ENCODE measurements around the gene SDK1. TPM values are rescaled to one million over a fixed set of nuclear protein-coding genes. Genes with fewer than 3 reads are reported as not detected.

The SDK1 gene
- total RNA-seq, 4 donors from 2014 or later: 7.5 to 35.0 (median 10.2) TPM

DNA sequence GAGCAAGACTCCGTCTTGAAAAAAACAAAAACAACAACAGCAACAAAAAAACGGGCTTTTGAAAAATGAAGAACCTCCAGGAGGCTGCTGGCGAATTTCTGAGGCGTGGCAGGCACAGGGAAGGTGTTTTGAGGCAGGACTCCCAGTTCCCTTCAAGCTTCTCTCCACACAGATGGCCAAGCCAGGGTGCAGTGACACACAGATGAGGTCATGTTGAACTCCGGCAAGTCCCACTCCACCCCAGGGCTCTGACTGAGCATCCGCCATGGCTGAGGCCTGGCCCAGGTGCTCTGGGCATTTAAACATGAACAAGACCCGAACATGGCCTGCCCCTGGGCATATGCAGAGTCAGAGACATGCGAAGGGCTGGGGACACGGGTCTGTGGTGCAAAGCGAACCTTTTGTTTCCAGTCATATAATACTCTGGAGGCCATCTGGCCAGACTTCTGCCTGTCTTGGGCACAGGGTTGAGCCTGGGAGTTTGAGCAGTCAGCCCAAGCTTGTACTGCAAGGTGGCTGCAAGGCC lies 866.4 kb downstream of the SDK1 start:
- TF ChIP-seq, protein P1, sequence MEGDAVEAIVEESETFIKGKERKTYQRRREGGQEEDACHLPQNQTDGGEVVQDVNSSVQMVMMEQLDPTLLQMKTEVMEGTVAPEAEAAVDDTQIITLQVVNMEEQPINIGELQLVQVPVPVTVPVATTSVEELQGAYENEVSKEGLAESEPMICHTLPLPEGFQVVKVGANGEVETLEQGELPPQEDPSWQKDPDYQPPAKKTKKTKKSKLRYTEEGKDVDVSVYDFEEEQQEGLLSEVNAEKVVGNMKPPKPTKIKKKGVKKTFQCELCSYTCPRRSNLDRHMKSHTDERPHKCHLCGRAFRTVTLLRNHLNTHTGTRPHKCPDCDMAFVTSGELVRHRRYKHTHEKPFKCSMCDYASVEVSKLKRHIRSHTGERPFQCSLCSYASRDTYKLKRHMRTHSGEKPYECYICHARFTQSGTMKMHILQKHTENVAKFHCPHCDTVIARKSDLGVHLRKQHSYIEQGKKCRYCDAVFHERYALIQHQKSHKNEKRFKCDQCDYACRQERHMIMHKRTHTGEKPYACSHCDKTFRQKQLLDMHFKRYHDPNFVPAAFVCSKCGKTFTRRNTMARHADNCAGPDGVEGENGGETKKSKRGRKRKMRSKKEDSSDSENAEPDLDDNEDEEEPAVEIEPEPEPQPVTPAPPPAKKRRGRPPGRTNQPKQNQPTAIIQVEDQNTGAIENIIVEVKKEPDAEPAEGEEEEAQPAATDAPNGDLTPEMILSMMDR (IDR thresholded peaks at IDR 0.05; ENCODE audit: low read depth): no peak

DNA sequence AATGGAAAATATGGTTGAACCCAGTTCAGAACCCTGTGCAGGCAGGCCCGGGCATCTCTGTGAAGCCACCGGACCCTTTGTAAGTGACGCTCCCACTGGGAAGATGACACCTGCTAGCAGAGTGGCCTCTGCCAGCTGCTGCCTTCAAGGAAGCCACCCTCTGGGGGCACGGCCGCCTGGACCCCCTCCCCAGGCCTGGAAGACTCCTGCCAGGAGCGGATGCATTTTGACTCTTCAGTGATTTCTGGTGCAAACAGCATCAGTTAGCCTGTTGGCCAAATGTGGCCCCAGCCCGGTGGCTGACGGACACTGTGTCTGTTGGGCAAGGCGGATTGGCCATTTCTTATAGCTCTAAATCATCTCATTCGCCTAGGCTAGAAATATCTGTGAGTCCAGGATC lies 867.0 kb downstream of the SDK1 start:
- TF ChIP-seq, protein P1 (IDR thresholded peaks at IDR 0.05; ENCODE audit: low read depth): no peak

DNA sequence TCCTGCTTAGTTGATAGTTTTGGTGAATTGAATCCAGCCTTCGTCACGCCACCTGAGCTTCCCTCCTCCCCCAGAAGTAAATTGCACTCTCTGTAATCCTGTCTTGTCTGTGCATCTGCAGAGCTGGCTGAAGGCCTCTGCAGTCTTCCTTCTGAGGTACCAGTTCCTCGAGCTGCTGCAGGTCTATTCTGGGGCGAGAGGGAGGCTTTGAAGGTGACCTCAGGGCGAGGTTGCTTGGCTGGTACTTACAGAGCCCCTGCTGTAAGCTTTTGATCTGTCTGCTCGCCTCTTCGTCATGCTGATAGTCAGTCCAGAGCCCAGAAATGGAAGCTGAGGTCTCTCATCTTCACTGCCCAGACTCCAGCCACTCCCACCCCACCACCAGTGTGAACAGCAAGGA lies 867.5 kb downstream of the SDK1 start:
- TF ChIP-seq, protein P1 (IDR thresholded peaks at IDR 0.05; ENCODE audit: low read depth): no peak

DNA sequence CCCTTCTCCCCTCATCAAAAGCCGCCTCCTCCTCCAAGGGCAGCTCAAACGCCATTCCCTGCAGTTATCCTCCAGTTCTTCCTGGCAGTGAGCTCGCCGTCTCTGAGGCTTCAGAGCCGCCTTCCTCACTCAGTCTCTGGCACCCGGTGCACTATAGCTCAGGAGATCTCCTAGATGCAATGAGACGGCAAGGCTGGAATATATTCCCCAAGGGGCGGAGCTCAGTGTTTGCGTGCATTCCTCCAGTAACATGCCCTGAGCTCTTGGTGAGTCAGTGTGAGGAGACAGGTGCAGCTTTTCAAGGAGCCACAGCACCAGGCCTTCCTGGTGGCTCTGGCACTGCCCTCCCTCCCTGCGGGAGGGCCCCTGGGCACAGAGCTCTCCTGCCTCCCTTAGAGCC lies 868.4 kb downstream of the SDK1 start:
- TF ChIP-seq, protein P1 (IDR thresholded peaks at IDR 0.05; ENCODE audit: low read depth): no peak

DNA sequence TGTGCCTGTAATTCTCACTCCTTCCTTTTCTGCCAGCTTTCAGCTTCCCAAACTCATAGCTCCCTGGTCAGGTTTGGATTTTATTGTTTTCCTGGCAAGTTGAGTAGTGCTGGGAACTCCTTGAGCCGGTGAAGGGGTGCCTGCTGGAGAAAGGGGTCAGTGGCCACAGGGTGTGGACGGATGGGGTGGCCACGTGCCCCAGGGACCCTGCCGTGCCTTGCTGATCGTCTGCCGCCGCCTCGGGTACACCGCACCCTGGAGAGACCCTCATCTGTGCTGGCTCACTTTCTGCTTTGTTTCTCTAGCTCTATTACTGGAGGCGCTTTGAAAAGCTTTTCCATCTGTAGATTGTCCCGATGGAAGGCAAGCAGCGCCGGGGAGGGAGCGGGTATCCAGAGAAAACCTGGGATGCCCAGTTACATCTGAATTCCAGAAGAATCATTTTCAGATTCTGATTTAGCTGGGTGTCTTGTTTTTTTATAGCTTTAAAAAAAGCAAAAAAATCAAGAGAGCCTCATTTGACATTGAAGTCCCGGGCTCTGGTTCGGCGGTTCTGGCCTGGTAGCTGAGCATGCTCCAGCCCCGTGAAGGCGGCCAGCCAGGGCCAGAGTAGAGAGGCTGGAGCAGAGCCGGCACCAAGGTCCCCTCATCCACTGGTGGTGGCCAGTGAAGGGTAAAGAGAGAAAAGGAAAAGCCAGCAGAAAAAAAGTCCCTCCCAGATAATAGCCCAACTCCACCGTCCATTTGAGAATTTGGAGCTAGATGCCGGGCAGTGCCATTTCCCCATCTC lies 870.1 kb downstream of the SDK1 start:
- TF ChIP-seq, protein P1 (IDR thresholded peaks at IDR 0.05; ENCODE audit: low read depth): no peak

DNA sequence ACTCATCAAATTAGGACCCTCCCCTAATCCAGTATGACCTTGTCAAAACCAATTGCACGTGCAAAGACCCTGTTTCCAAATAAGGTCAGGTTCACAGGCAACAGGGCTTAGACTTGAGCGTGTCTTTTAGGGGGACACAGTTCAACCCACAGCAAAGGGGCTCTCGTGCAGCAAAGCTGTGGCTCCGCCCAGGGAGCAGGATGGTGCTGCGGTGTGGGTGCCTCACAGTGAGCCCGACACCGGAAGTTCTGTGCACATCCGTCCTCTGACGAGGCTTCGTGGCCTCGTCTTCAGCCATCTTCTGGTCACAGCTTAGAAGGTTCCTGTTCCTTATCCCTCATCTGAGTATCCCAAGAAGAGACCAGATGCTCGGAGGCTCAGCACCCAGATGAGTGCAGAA lies 871.8 kb downstream of the SDK1 start:
- TF ChIP-seq, protein P1 (IDR thresholded peaks at IDR 0.05; ENCODE audit: low read depth): no peak

- TF ChIP-seq, protein P1 (IDR thresholded peaks at IDR 0.05; ENCODE audit: low read depth): no peak
These were observed 872.6 kb downstream of the SDK1 start for GRCh38 chr7:4173615-4174014.
